Amniotic stem cell (primary cell): Measurements from ENCODE around the gene CD2BP2.
"Not testable (repeated sequence)": the region's sequence is repeated elsewhere in the genome, so short reads cannot be mapped to it uniquely, and the experiment has no call there.

Source experiments
- DNase-seq: peaks from one replicate; lab custom pipeline; 2025; lab: John Stamatoyannopoulos, UW

Gene CD2BP2

GRCh38 chr16:30358990-30359870, 4.1 kb upstream of the CD2BP2 start:
- DNase-seq = no peak

GRCh38 chr16:30358577-30358936, 3.4 kb upstream of the CD2BP2 start:
- no peak for DNase-seq

- no peak for DNase-seq
These were observed 2.8 kb upstream of the CD2BP2 start for GRCh38 chr16:30357715-30358576.

GRCh38 chr16:30357085-30357714, 2.1 kb upstream of the CD2BP2 start:
- no peak for DNase-seq

GRCh38 chr16:30356401-30357084, 1.4 kb upstream of the CD2BP2 start:
- no peak for DNase-seq

- DNase-seq = no peak
These were observed 823 bp upstream of the CD2BP2 start for GRCh38 chr16:30355954-30356308.

GRCh38 chr16:30354423-30355143, 525 bp downstream of the CD2BP2 start:
- DNase-seq = no peak

GRCh38 chr16:30353438-30354129, 1.5 kb downstream of the CD2BP2 start:
- no peak for DNase-seq

GRCh38 chr16:30352488-30353401, 2.4 kb downstream of the CD2BP2 start:
- no peak for DNase-seq

- peak; percentile 33 for DNase-seq
These were observed 3.3 kb downstream of the CD2BP2 start for GRCh38 chr16:30351586-30352419.

- DNase-seq = no peak
These were observed 4.1 kb downstream of the CD2BP2 start for GRCh38 chr16:30351001-30351441.

GRCh38 chr16:30350134-30350871, 4.8 kb downstream of the CD2BP2 start:
- no peak for DNase-seq

- DNase-seq = no peak
These were observed 5.4 kb downstream of the CD2BP2 start for GRCh38 chr16:30349675-30350074.

- no peak for DNase-seq
These were observed 6.2 kb downstream of the CD2BP2 start for GRCh38 chr16:30348929-30349328.

GRCh38 chr16:30348113-30348512, 7.0 kb downstream of the CD2BP2 start:
- no peak for DNase-seq

- DNase-seq = no peak
These were observed 8.8 kb downstream of the CD2BP2 start for GRCh38 chr16:30346286-30346685.

- not testable (repeated sequence) for DNase-seq
These were observed 11.7 kb downstream of the CD2BP2 start for GRCh38 chr16:30343491-30343820.
